HG03521 (cell line): ENCODE data around the gene SPAG5.

Experiments used
- ATAC-seq: cut with Tn5 transposase; IDR thresholded peaks from one replicate; pipeline ENCODE4 v1.9.1; 2021; ENCODE audit warnings: mild to moderate bottlenecking, moderate library complexity; ENCODE audit not compliant: unreplicated experiment

The SPAG5 gene

GRCh38 chr17:28545787-28546415 is 52.9 kb downstream of the SPAG5 start:
- no peak for ATAC-seq

DNA sequence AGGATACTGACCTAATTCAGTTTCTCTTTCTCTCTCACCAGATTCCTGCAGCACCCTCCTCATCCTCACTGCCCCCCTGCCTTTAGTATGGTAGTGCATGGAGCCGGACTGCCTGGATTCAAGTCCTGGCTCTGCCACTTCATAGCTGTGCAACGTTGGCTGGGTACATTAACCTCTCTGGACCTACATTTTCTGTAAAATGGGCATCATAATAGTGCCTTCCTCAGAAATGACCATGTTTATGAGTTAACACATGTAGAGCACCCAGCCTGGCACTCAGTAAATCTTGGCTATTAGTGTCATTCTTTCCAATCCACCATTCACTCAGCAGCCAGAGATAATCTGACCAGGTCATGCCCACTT is 53.7 kb downstream of the SPAG5 start:
- ATAC-seq = no peak

DNA sequence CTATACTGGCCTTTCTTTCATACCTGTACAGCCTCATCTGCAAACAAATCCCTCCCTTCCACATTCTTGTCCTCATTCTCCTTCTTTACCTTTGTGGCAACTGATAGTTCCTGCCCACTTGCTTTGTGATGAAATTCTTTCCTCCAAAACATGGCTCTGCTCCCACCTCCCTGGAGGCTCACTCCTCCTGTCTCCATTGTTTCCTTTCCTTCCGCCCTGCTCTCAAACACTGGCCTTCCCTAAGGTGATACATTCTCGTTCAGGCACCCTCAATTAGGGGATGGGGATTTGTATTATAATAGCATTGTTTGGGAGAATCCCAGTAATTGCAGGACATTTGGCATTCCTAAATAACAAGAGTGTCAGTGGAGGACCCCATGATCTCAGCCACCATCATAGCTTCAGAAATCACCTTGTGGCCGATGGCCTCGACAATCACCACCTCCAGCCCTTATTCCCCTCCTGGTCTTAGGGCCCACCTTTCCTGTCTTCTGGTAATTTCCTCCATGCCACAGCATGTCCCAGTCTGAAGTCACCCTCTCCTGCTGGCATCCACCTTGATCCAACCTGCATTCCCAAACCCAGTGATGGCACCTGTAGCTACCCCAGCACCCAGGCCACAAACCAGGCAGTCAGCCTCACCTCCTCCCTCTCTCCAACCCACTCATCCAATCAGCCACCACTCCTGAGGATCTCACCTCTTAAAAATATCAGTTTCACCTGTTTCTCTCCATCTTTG is 54.3 kb downstream of the SPAG5 start:
- ATAC-seq = no peak

DNA sequence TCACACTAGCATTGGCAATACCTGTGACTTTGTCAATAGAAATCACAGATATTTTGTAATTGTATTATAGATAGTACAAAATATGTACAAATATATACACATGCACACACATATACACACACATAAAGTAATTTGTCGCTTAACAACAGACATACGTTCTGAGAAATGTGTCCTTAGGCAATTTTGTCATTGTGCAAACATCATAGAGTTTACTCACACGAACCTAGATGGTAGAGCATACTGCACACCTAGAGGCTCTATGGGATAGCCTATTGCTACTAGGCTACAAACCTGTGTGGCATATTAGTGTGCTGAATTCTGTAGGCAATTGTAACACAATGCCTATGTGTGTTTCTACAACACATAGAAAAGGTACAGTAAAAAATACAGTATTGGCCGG is 57.4 kb downstream of the SPAG5 start:
- ATAC-seq = no peak

DNA sequence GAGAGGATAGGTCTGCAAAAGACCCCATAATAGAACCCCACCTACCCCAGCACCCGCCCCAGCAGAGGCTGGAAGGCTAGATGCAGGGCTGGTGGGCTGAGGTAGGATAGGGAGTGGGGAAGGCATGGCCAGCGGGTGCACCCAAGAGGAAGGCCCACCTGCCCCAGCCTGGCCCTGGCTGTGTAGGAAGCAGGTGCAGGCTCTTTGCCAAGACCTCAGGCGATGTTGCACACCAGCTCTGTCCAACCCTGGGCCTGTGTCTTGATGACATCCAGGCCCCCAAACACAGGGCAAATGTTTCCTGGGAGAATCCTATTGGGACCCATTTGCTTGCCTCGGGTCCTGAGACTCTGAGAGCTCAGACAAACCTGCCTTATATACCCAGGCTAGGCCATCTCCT is 58.6 kb downstream of the SPAG5 start:
- ATAC-seq = no peak

GRCh38 chr17:28538296-28538895 is 60.4 kb downstream of the SPAG5 start:
- ATAC-seq = no peak

- no peak for ATAC-seq
Measured at GRCh38 chr17:28537219-28537610, 61.6 kb downstream of the SPAG5 start.

DNA sequence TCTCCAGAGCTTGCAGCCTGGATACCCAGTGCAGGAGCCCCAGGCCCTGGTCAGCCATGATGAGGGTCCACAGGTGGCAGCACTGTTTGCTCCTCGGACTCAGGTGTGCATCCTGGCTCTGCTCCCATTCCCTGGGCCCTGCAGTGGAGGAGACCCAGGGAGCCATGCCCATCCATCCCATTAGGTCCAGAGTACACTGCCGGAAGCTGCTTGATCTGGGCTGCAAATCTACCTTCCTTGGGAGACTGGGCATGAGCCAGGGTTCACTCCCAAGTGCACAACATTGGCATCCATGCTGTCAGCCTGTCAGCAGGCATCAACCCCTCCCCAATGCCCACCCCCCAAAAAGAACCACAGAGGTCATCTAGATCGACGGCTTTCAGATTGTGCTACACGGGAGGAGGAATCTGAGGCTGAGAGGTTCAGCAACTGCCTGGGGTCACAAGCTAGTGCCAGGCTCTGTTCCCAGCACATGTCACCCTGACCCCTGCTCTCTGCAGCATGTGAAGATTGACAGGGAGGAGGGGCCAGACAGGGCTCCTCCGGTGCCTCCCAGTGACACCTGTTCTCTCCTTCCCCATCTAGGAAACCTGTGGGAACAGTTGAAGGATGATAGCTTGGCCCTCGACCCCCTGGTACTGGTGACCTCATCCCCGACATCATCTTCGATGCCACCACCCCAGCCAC is 62.1 kb downstream of the SPAG5 start:
- no peak for ATAC-seq

- no peak for ATAC-seq
Measured at GRCh38 chr17:28534740-28535375, 64.0 kb downstream of the SPAG5 start.

DNA sequence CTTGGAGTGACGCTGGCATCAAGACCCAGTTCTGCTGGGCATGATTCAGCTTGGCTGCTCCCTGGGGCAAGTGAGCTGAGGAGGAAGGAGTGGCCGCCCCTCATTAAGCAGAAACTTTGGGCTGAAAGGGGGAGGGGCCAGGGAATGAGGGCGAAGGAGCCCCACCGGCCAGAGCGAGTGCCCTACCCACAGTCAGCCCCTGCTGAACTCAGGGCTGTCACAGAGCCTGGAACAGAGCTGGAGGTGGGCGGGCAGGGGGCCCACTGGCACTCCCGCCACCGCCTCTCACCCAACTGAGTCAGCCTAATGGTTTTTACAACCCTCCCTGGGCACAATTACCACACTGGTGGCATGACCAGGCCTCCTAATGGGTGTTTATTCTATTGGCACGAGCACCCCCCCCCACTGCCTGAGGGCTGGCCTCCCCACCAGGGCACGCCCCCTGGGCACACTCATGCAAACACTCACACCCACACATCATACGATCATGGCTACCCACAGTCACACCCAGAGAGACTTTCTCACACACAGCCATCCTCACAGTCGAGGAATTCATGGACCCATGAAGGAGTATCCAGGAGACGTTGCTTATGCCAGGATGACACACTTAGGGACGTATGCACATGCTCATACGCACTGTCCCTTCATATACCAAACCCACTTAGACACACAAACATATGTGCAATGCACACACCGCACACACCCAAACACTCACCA is 65.6 kb downstream of the SPAG5 start:
- no peak for ATAC-seq

- no peak for ATAC-seq
Measured at GRCh38 chr17:28532050-28532960, 66.5 kb downstream of the SPAG5 start.

DNA sequence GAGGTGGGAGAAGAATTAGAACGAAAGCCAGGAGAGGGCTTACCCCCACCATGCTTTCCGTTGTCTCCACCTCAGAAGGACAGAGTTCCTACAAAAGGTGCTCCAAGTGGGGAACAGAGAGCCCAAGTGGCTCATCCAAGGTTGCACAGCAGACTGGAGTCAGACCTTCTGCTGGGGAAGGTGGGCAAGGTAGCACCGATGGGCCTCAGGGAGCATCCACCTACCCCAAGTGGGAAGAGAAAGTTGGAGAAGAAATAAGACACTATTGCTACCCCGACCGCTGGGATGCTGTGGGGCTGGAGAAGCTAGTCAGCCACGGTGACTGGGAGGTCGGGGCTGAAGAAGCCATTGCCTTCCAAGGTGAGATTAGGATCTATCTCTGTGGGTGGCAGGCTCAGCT is 67.9 kb downstream of the SPAG5 start:
- ATAC-seq = no peak

- no peak for ATAC-seq
Measured at GRCh38 chr17:28530250-28530649, 68.6 kb downstream of the SPAG5 start.

- ATAC-seq = no peak
Measured at GRCh38 chr17:28529013-28529400, 69.8 kb downstream of the SPAG5 start.

GRCh38 chr17:28528327-28529012 is 70.4 kb downstream of the SPAG5 start:
- no peak for ATAC-seq

GRCh38 chr17:28527859-28528258 is 71.0 kb downstream of the SPAG5 start:
- no peak for ATAC-seq
